IMR-90 (cell line): ENCODE results near the gene CRLF1. TPM values are rescaled to one million over a fixed set of nuclear protein-coding genes. Genes with fewer than 3 reads are reported as not detected.
A peak's percentile ranks its signal among the peaks of the same experiment; 100 is the strongest.

Experiments used
- ATAC-seq: fragments of 200-7000 bp; cut with Tn5 transposase; 2 replicates; pipeline ENCODE4 v1.9.1; 2020; ENCODE audit warnings: low read depth, mild to moderate bottlenecking, moderate library complexity
- BruUV-seq: library from RNA; stranded (reverse); fragments of 400-500 nt; replicated peaks from 2 replicates; lab custom pipeline; 2021; lab: Mats Ljungman, UMichigan
- CTCF ChIA-PET: fragments of 300-600 bp; formaldehyde crosslinking; extraction: SDS; loops from one replicate; lab custom pipeline; 2021; ENCODE audit warnings: antibody characterized with exemption; lab: Yijun Ruan, JAX
- POLR2A ChIA-PET: fragments of 300-600 bp; sonication (Branson Sonifier 250); formaldehyde crosslinking; loops from one replicate; lab custom pipeline; 2022; ENCODE audit warnings: antibody characterized with exemption; ENCODE audit not compliant: unreplicated experiment; lab: Charles Lee
- DNase-seq: peaks from one replicate; pipeline ENCODE4 v3.0.0; 2013
- H2AFZ ChIP-seq: replicated peaks from 2 replicates; pipeline ENCODE3; 2013; ENCODE audit warnings: low read length, mild to moderate bottlenecking; ENCODE audit not compliant: poor library complexity
- H2AK5ac ChIP-seq: 2 replicates; pipeline ENCODE4 v1.6.1; 2013; ENCODE audit warnings: low read depth, low read length, inconsistent platforms
- H2AK9ac ChIP-seq: replicated peaks from 2 replicates; pipeline ENCODE3; 2013; ENCODE audit warnings: mild to moderate bottlenecking, low read depth, low read length, moderate library complexity; ENCODE audit not compliant: poor library complexity
- H2BK120ac ChIP-seq: 2 replicates; pipeline ENCODE4 v1.6.1; 2013; ENCODE audit warnings: low read depth, low read length, inconsistent platforms
- H2BK15ac ChIP-seq: 3 replicates; pipeline ENCODE4 v1.6.1; 2013; ENCODE audit warnings: low read depth, low read length, inconsistent platforms
- H2BK20ac ChIP-seq: 2 replicates; pipeline ENCODE4 v1.6.1; 2013; ENCODE audit warnings: low read depth, mild to moderate bottlenecking, inconsistent platforms, low read length, moderate library complexity
- H2BK5ac ChIP-seq: 2 replicates; pipeline ENCODE4 v1.6.1; 2013; ENCODE audit warnings: mild to moderate bottlenecking, low read depth, low read length, inconsistent platforms; ENCODE audit not compliant: poor library complexity, severe bottlenecking
- H3K14ac ChIP-seq: replicated peaks from 2 replicates; pipeline ENCODE4 v1.6.1; 2013; ENCODE audit warnings: low read depth, low read length, inconsistent platforms
- H3K18ac ChIP-seq: 2 replicates; pipeline ENCODE4 v1.6.1; 2013; ENCODE audit warnings: low read depth, low read length, control low read depth
- H3K23ac ChIP-seq: 2 replicates; pipeline ENCODE4 v1.6.1; 2013; ENCODE audit warnings: low read depth, low read length, inconsistent platforms
- H3K27ac ChIP-seq: 2 replicates; pipeline ENCODE4 v1.5.1; 2013; ENCODE audit warnings: mild to moderate bottlenecking, control low read depth, low read length; ENCODE audit not compliant: insufficient read depth
- H3K27me3 ChIP-seq: 2 replicates; pipeline ENCODE4 v1.6.1; 2013; ENCODE audit warnings: low read length; ENCODE audit not compliant: control insufficient read depth, insufficient read depth
- H3K36me3 ChIP-seq: 2 replicates; pipeline ENCODE4 v1.6.1; 2013; ENCODE audit warnings: low read length, mixed read lengths; ENCODE audit not compliant: control insufficient read depth, insufficient read depth
- H3K4ac ChIP-seq: 2 replicates; pipeline ENCODE4 v1.6.1; 2013; ENCODE audit warnings: low read depth, low read length, inconsistent platforms
- H3K4me1 ChIP-seq: 2 replicates; pipeline ENCODE4 v1.6.1; 2013; ENCODE audit warnings: low read length, mixed read lengths; ENCODE audit not compliant: control insufficient read depth, insufficient read depth
- H3K4me2 ChIP-seq: 2 replicates; pipeline ENCODE4 v1.6.1; 2013; ENCODE audit warnings: low read depth, mild to moderate bottlenecking, control low read depth, low read length, moderate library complexity
- H3K4me3 ChIP-seq: 2 replicates; pipeline ENCODE4 v1.5.1; 2013; ENCODE audit warnings: low read depth, mild to moderate bottlenecking, control low read depth, low read length, moderate library complexity; ENCODE audit not compliant: insufficient read depth
- H3K56ac ChIP-seq: 2 replicates; pipeline ENCODE4 v1.6.1; 2013; ENCODE audit warnings: low read length, inconsistent platforms; ENCODE audit not compliant: insufficient read depth; ENCODE audit errors: extremely low read depth
- H3K79me1 ChIP-seq, 2 experiments: 2 replicates each; pipeline ENCODE4 v1.6.1; 2013; ENCODE audit warnings: low read length in 2 of 2, inconsistent platforms in 1 of 2, low read depth in 1 of 2
- H3K9ac ChIP-seq: 2 replicates; pipeline ENCODE4 v1.6.1; 2013; ENCODE audit warnings: low read depth, low read length, control low read depth
- H3K9me1 ChIP-seq: 2 replicates; pipeline ENCODE4 v1.6.1; 2013; ENCODE audit warnings: low read length, inconsistent platforms; ENCODE audit not compliant: insufficient read depth
- H3K9me3 ChIP-seq: 2 replicates; pipeline ENCODE4 v1.6.1; 2013; ENCODE audit warnings: low read length; ENCODE audit not compliant: control insufficient read depth, insufficient read depth
- H4K20me1 ChIP-seq: 2 replicates; pipeline ENCODE4 v1.6.1; 2013; ENCODE audit warnings: low read length, inconsistent platforms; ENCODE audit not compliant: insufficient read depth
- H4K5ac ChIP-seq: 2 replicates; pipeline ENCODE4 v1.6.1; 2013; ENCODE audit warnings: mild to moderate bottlenecking, low read depth, low read length, control low read depth
- H4K8ac ChIP-seq, 2 experiments: 2 replicates each; pipeline ENCODE4 v1.6.1; 2013; ENCODE audit warnings: low read depth in 2 of 2, low read length in 2 of 2, control low read depth in 1 of 2, inconsistent platforms in 1 of 2
- H4K91ac ChIP-seq: 2 replicates; pipeline ENCODE4 v1.6.1; 2013; ENCODE audit warnings: low read depth, low read length, inconsistent platforms; ENCODE audit not compliant: insufficient read depth
- SMC3 ChIP-seq: fragments of 150-350 bp; IDR thresholded peaks from 2 replicates; pipeline ENCODE4 v1.6.1; 2016; ENCODE audit warnings: low read depth, mild to moderate bottlenecking, antibody characterized with exemption, low read length, moderate library complexity
- WGBS, 2 experiments: methylation state at CpG; one replicate each; pipeline versions ENCODE4 v1.1.5 to v1.1.7; 2013; ENCODE audit warnings: missing lambda C conversion rate in 2 of 2; ENCODE audit not compliant: insufficient read length in 1 of 2; ENCODE audit errors: extremely low coverage in 2 of 2; 5-methylcytosine and 5-hydroxymethylcytosine counted together
- dilution Hi-C: fragments of 300-500 bp; cut with HindIII; formaldehyde crosslinking; loops from one replicate; pipeline ENCODE4 v1.14.3; 2018; ENCODE audit warnings: low sequenced_read_pairs; ENCODE audit not compliant: unreplicated experiment
- in situ Hi-C: fragments of 300-500 bp; cut with MboI; formaldehyde crosslinking; loops from 3 replicates; pipeline ENCODE4 v1.14.3; 2019; ENCODE audit warnings: low sequenced_read_pairs, inconsistent platforms, mixed read lengths
- intact Hi-C: fragments of 100-400 bp; cut with micrococcal nuclease; formaldehyde crosslinking; loops from 2 replicates; pipeline ENCODE4 v1.10.0; 2022
- polyA plus RNA-seq, 3 experiments: library from polyadenylated mRNA; depleted of rRNA; stranded (reverse); fragments of >200 nt; gene quantifications; 2 replicates each; pipeline ENCODE4 v1.2.3, GENCODE V29; 2012; ENCODE audit warnings: low replicate concordance in 1 of 3
- total RNA-seq: library from RNA; depleted of rRNA; stranded (reverse); fragments of >200 nt; gene quantifications from 2 replicates; pipeline ENCODE4 v1.2.3, GENCODE V29; 2012
- TF ChIP-seq, protein P1 (sequence below): conservative IDR thresholded peaks from 2 replicates; pipeline ENCODE4 v1.5.1; 2012; ENCODE audit warnings: mild to moderate bottlenecking, low read depth, low read length, improper control_type of control experiment

CRLF1 gene
- total and polyA plus RNA-seq, 2 of the 4 experiments (the other 2 are of a cell fraction): 0.18 to 3.1 TPM

DNA sequence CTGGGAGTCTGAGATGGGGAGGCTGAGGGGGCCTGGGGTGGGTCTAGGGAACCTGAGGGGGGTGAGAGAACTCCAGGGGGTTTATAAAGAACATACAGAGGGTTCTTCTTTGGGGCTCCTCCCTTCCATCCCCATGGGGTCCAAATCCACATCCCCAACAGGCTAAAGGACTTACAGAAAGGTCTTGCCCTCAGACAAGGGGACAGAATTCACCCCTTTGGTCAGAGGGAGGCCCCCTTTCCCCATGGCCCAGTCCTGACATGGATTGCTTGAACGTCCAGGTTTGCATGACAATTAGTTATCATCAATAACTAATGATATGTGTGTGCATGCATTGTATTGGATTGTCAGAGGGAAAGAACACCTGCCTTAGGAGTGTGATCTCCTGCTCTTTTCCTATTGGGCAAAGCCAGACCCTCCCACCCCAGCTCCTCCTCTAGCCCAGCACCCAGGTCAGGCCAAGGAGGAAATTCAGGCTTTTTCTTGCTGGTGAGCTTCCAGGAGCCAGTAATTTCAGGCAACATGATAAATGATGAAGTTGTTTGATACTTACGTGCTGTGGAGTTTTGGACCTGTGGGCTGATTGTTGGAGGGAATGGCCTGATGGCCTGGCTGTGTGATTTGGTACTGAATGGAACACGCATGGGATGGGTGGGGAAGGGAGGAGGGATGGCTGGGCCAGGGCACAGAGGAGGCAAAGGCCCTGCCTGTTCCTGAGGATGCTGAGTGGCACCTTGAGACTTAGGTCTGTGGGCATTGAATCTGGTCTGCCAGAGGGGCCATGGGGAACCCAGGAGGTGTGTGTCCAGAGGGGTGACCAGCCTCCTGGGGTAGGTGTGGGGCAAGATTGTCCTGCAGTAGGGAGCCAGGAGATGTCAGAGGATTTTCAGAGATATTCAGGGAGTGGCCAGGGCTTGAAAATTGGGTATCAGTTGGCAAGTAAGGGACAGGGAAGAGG lies 31.4 kb upstream of the CRLF1 start:
- Histone ChIP-seq H4K91ac (no peak overlapping the region), H3K36me3 (no peaks in the 10 kb centered on the region), H4K20me1 (peaks cover 3% of the 10 kb centered on the region), H3K9me3 (no peaks in the 10 kb centered on the region), H3K79me1 (peaks cover 14 to 38% of the 10 kb centered on the region in 2 experiments), H2AFZ (peak overlapping the region; percentile 58), H3K4me1 (peaks cover 7% of the 10 kb centered on the region), H3K27ac (no peak overlapping the region), H2BK5ac (no peak overlapping the region), H3K4me3 (peak overlapping the region; percentile 98), H2AK5ac (peak overlapping the region; percentile 43), H2BK20ac (no peak overlapping the region), H2BK120ac (no peak overlapping the region), H2AK9ac (peak overlapping the region; percentile 55), H4K8ac (no peak overlapping the region; a peak in 2 of 4 replicates), H3K4ac (no peak overlapping the region), H3K14ac (no peak overlapping the region; the same call in 1 of the 2 replicates), H3K9me1 (peaks cover 15% of the 10 kb centered on the region), H3K23ac (peak overlapping the region; percentile 13; the same call in 1 of the 2 replicates), H3K27me3 (no peaks in the 10 kb centered on the region), H4K5ac (no peak overlapping the region), H3K9ac (no peak overlapping the region; the same call in 1 of the 2 replicates), H3K18ac (no peak overlapping the region), H2BK15ac (no peak overlapping the region), H3K4me2 (peak overlapping the region; percentile 97), H3K56ac (no peak overlapping the region)
- 100% methylated on average over 1 of the region's 3 CpGs; no CpG with 5 or more reads in 1 of the 2 experiments for WGBS, 2 experiments
- ATAC-seq: no peak
- in situ Hi-C loops: no loop called here
- POLR2A ChIA-PET: no interaction called here
- BruUV-seq: no TSS peak
- CTCF ChIA-PET: no interaction called here
- no peak for DNase-seq
- dilution Hi-C loops: no loop called here
- intact Hi-C loops: no loop called here
- TF ChIP-seq SMC3: no peak
- TF ChIP-seq, protein P1, sequence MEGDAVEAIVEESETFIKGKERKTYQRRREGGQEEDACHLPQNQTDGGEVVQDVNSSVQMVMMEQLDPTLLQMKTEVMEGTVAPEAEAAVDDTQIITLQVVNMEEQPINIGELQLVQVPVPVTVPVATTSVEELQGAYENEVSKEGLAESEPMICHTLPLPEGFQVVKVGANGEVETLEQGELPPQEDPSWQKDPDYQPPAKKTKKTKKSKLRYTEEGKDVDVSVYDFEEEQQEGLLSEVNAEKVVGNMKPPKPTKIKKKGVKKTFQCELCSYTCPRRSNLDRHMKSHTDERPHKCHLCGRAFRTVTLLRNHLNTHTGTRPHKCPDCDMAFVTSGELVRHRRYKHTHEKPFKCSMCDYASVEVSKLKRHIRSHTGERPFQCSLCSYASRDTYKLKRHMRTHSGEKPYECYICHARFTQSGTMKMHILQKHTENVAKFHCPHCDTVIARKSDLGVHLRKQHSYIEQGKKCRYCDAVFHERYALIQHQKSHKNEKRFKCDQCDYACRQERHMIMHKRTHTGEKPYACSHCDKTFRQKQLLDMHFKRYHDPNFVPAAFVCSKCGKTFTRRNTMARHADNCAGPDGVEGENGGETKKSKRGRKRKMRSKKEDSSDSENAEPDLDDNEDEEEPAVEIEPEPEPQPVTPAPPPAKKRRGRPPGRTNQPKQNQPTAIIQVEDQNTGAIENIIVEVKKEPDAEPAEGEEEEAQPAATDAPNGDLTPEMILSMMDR: peak; percentile 12; the same call in 1 of the 2 replicates
